ENCODE data around the gene FNDC4. TPM values are rescaled to one million over a fixed set of nuclear protein-coding genes. Genes with fewer than 3 reads are reported as not detected.

Gene FNDC4
- total RNA-seq, 1 experiment from 2014 or later, result 1.3 TPM

DNA sequence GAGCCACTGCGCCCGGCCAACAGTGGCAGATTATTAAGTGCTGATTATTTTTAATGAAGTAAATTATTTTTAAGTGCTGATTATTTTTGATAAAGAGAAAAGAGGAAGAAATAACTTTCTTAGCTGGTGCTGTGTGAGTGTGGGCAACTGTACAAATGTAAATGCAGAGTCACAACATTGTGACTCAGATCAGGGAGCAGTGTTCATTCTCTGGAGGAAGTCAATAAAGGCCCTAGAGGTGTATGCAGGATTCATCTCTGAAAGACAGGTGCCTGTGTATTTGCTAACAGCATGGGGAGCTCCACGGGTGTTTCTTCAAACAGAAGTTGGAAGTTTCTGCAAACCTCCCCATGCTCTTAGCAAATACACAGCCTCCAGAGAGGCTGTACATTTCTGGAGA is 46.6 kb downstream of the FNDC4 start:
- intact Hi-C loops (cut with micrococcal nuclease; ENCODE audit: unreplicated experiment), result no loop called here
- DNase-seq (ENCODE audit: low spot score), result no peak
- CTCF ChIA-PET, result no interaction called here

DNA sequence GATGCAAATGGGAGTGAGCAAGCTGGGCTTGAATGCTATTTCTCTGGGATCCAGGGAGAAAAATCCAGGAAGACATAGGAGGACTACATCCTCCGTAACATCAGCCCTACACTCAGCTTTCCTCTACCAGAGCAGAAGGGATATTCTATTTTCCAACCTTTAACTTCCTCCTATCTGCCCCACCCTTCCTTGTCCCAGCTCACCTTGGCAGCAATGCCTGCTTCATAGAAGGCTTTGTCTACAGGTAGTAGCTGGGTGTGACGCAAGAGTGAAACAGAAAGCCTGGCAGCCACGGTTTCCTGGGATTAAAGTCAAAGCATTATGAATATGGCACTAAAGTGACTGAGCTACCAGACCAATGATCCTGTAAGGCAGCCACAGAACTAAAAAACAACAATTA is 48.9 kb downstream of the FNDC4 start:
- no TSS peak for BruUV-seq (replicated peaks)
- TF ChIP-seq, protein P1, sequence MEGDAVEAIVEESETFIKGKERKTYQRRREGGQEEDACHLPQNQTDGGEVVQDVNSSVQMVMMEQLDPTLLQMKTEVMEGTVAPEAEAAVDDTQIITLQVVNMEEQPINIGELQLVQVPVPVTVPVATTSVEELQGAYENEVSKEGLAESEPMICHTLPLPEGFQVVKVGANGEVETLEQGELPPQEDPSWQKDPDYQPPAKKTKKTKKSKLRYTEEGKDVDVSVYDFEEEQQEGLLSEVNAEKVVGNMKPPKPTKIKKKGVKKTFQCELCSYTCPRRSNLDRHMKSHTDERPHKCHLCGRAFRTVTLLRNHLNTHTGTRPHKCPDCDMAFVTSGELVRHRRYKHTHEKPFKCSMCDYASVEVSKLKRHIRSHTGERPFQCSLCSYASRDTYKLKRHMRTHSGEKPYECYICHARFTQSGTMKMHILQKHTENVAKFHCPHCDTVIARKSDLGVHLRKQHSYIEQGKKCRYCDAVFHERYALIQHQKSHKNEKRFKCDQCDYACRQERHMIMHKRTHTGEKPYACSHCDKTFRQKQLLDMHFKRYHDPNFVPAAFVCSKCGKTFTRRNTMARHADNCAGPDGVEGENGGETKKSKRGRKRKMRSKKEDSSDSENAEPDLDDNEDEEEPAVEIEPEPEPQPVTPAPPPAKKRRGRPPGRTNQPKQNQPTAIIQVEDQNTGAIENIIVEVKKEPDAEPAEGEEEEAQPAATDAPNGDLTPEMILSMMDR (conservative IDR thresholded peaks at IDR 0.05; ENCODE audit: low read depth, low read length), result no peak
- no peak for TF ChIP-seq EZH2 (IDR thresholded peaks at IDR 0.05; ENCODE audit: borderline replicate concordance, low read depth, low read length, poor library complexity, severe bottlenecking)
- intact Hi-C loops (cut with micrococcal nuclease; ENCODE audit: unreplicated experiment), result no loop called here
- POLR2A ChIA-PET (ENCODE audit: low non-redundant PET), result no interaction called here
- CTCF ChIA-PET, result interaction anchor here (0.6 kb wide), 1 partner anchor 175 kb away, joined by 4 read pairs; no protein-coding TSS in a partner anchor
- H3K27me3 ChIP-seq (replicated peaks; ENCODE audit: insufficient read depth, low read depth, low read length, poor library complexity), result no peaks in the 10 kb centered on the region
- H3K4me3 ChIP-seq (ENCODE audit: low read depth, low read length, poor library complexity, severe bottlenecking), result no peak overlapping the region
- H3K27ac ChIP-seq (ENCODE audit: low read depth, low read length, poor library complexity, severe bottlenecking), result no peak overlapping the region
- peaks cover 15% of the 10 kb centered on the region for H3K36me3 ChIP-seq (ENCODE audit: insufficient read depth, low read length, poor library complexity, severe bottlenecking)
- DNase-seq (ENCODE audit: low spot score), result no peak
- no peaks in the 10 kb centered on the region for H3K9me3 ChIP-seq (ENCODE audit: low read depth, low read length, poor library complexity, severe bottlenecking)
- no peaks in the 10 kb centered on the region for H3K4me1 ChIP-seq (ENCODE audit: insufficient read depth, low read length, poor library complexity, severe bottlenecking)

More for the DNA sequence above, 46.6 kb downstream of the FNDC4 start:
- no TSS peak for BruUV-seq (replicated peaks)
- H3K27ac ChIP-seq (ENCODE audit: low read depth, low read length, poor library complexity, severe bottlenecking), result no peak overlapping the region
- H3K9me3 ChIP-seq (ENCODE audit: low read depth, low read length, poor library complexity, severe bottlenecking), result no peaks in the 10 kb centered on the region
- H3K27me3 ChIP-seq (replicated peaks; ENCODE audit: insufficient read depth, low read depth, low read length, poor library complexity), result no peaks in the 10 kb centered on the region
- H3K36me3 ChIP-seq (ENCODE audit: insufficient read depth, low read length, poor library complexity, severe bottlenecking), result peaks cover 5% of the 10 kb centered on the region
- H3K4me1 ChIP-seq (ENCODE audit: insufficient read depth, low read length, poor library complexity, severe bottlenecking), result no peaks in the 10 kb centered on the region
- no peak for TF ChIP-seq EZH2 (IDR thresholded peaks at IDR 0.05; ENCODE audit: borderline replicate concordance, low read depth, low read length, poor library complexity, severe bottlenecking)
- TF ChIP-seq, protein P1 (conservative IDR thresholded peaks at IDR 0.05; ENCODE audit: low read depth, low read length), result no peak
- POLR2A ChIA-PET (ENCODE audit: low non-redundant PET), result no interaction called here
- H3K4me3 ChIP-seq (ENCODE audit: low read depth, low read length, poor library complexity, severe bottlenecking), result no peak overlapping the region

DNA sequence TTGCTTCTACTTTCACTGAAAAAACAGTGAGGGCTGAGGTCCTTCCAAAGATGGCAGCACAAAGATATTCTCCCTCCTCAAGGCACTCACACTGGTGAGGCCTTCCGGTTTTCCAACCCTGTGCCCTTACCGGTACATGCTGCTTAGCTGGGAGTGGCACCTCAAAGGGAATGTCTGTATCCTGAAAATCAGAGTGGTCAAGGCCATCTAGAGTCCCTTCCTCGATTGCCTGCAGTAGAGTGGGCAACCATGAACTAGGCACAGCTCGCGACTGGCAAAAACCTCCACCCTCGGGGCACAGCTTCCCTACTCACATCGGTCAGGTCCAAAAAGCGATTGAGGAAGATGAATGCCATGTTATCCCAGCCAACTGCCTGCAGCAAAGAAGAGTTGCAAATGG is 49.4 kb downstream of the FNDC4 start:
- POLR2A ChIA-PET (ENCODE audit: low non-redundant PET), result no interaction called here
- intact Hi-C loops (cut with micrococcal nuclease; ENCODE audit: unreplicated experiment), result no loop called here

More for the DNA sequence above, 49.4 kb downstream of the FNDC4 start:
- CTCF ChIA-PET, result interaction anchor here (0.6 kb wide), 1 partner anchor 176 kb away, joined by 4 read pairs; no protein-coding TSS in a partner anchor
- BruUV-seq (replicated peaks), result no TSS peak
- H3K36me3 ChIP-seq (ENCODE audit: insufficient read depth, low read length, poor library complexity, severe bottlenecking), result peaks cover 20% of the 10 kb centered on the region
- H3K27ac ChIP-seq (ENCODE audit: low read depth, low read length, poor library complexity, severe bottlenecking), result no peak overlapping the region
- TF ChIP-seq EZH2 (IDR thresholded peaks at IDR 0.05; ENCODE audit: borderline replicate concordance, low read depth, low read length, poor library complexity, severe bottlenecking), result no peak
- TF ChIP-seq, protein P1 (conservative IDR thresholded peaks at IDR 0.05; ENCODE audit: low read depth, low read length), result no peak
- no peaks in the 10 kb centered on the region for H3K4me1 ChIP-seq (ENCODE audit: insufficient read depth, low read length, poor library complexity, severe bottlenecking)
- H3K4me3 ChIP-seq (ENCODE audit: low read depth, low read length, poor library complexity, severe bottlenecking), result no peak overlapping the region
- DNase-seq (ENCODE audit: low spot score), result no peak
- H3K27me3 ChIP-seq (replicated peaks; ENCODE audit: insufficient read depth, low read depth, low read length, poor library complexity), result no peaks in the 10 kb centered on the region
- no peaks in the 10 kb centered on the region for H3K9me3 ChIP-seq (ENCODE audit: low read depth, low read length, poor library complexity, severe bottlenecking)
